CD14-positive monocyte (primary cell): ENCODE results near the gene SUGCT. TPM values are rescaled to one million over a fixed set of nuclear protein-coding genes. Genes with fewer than 3 reads are reported as not detected.

Source experiments
- DNase-seq, 3 donors: peaks; one replicate each; pipeline ENCODE4 v3.0.0-alpha.2; 2011 to 2022
- H2AFZ ChIP-seq: 2 replicates; pipeline ENCODE4 v1.6.0; 2012; ENCODE audit warnings: mild to moderate bottlenecking, low read depth, low read length, inconsistent platforms; ENCODE audit not compliant: insufficient read depth, poor library complexity, severe bottlenecking
- H3K27ac ChIP-seq, 2 donors: 1 replicate in 1 of 2; 2 replicates in 1 of 2; pipeline ENCODE4 v1.5.1; 2012 to 2013; ENCODE audit warnings: low read length in 2 of 2, control low read depth in 1 of 2, inconsistent platforms in 1 of 2, low read depth in 1 of 2, mild to moderate bottlenecking in 1 of 2
- H3K27me3 ChIP-seq, 2 donors: one replicate each; pipeline versions ENCODE4 v1.6.0 to v1.6.1; 2011 to 2013; ENCODE audit warnings: low read length in 2 of 2; ENCODE audit not compliant: control insufficient read depth in 2 of 2, insufficient read depth in 2 of 2
- H3K36me3 ChIP-seq, 2 donors: replicated peaks in 1 of 2; 1 replicate in 1 of 2; 2 replicates in 1 of 2; pipeline versions ENCODE4 v1.5.1 to v1.6.1; 2012 to 2013; ENCODE audit warnings: low read length in 2 of 2, control low read depth in 1 of 2, inconsistent platforms in 1 of 2, mild to moderate bottlenecking in 1 of 2; ENCODE audit not compliant: insufficient read depth in 2 of 2, control insufficient read depth in 1 of 2
- H3K4me1 ChIP-seq, 2 donors: 1 replicate in 1 of 2; 2 replicates in 1 of 2; pipeline versions ENCODE4 v1.5.1 to v1.6.1; 2012 to 2013; ENCODE audit warnings: low read length in 2 of 2, control low read depth in 1 of 2, inconsistent platforms in 1 of 2, mild to moderate bottlenecking in 1 of 2, moderate library complexity in 1 of 2; ENCODE audit not compliant: insufficient read depth in 2 of 2, control insufficient read depth in 1 of 2
- H3K4me2 ChIP-seq: replicated peaks from 2 replicates; pipeline ENCODE3; 2012; ENCODE audit warnings: low read length, moderate library complexity, mild to moderate bottlenecking; ENCODE audit not compliant: poor library complexity, severe bottlenecking; ENCODE audit errors: extremely low read depth
- H3K4me3 ChIP-seq, 3 experiments: fragments of 200-600 bp in 1 of 3; sonication (generic) in 1 of 3; replicated peaks in 1 of 3; 1 replicate in 2 of 3; 2 replicates in 1 of 3; pipeline ENCODE4 v1.5.1; 2011 to 2013; ENCODE audit warnings: low read length in 3 of 3, mild to moderate bottlenecking in 3 of 3, control low read depth in 2 of 3, low read depth in 2 of 3, inconsistent platforms in 1 of 3, moderate library complexity in 1 of 3
- H3K79me2 ChIP-seq: 2 replicates; pipeline ENCODE4 v1.6.0; 2012; ENCODE audit warnings: mild to moderate bottlenecking, control low read depth, inconsistent platforms, low read length, moderate library complexity; ENCODE audit not compliant: insufficient read depth
- H3K9ac ChIP-seq: 2 replicates; pipeline ENCODE4 v1.6.0; 2017; ENCODE audit warnings: low read length, mild to moderate bottlenecking; ENCODE audit not compliant: insufficient read depth, poor library complexity, severe bottlenecking
- H3K9me3 ChIP-seq, 2 donors: replicated peaks in 1 of 2; 1 replicate in 1 of 2; 2 replicates in 1 of 2; pipeline versions ENCODE4 v1.5.1 to v1.6.1; 2012 to 2013; ENCODE audit warnings: low read length in 2 of 2, control low read depth in 1 of 2; ENCODE audit not compliant: control insufficient read depth in 1 of 2, insufficient read depth in 1 of 2
- H4K20me1 ChIP-seq: 2 replicates; pipeline ENCODE4 v1.6.0; 2012; ENCODE audit warnings: mild to moderate bottlenecking, low read length, control low read depth, moderate library complexity; ENCODE audit not compliant: insufficient read depth
- H3K27ac Mint-ChIP-seq, 7 donors: one replicate each; pipeline ENCODE4 v1.8.0; 2020; ENCODE audit warnings: mild to moderate bottlenecking in 7 of 7, mixed read lengths in 7 of 7, moderate library complexity in 6 of 7, inconsistent platforms in 2 of 7
- H3K27me3 Mint-ChIP-seq, 3 donors: one replicate each; pipeline ENCODE4 v1.8.0; 2021 to 2022; ENCODE audit warnings: low read depth in 3 of 3, mild to moderate bottlenecking in 3 of 3, mixed read lengths in 3 of 3, moderate library complexity in 3 of 3, inconsistent platforms in 1 of 3
- H3K36me3 Mint-ChIP-seq, 2 donors: one replicate each; pipeline ENCODE4 v1.8.0; 2020; ENCODE audit warnings: mixed read lengths in 2 of 2, inconsistent platforms in 1 of 2, mild to moderate bottlenecking in 1 of 2
- H3K4me1 Mint-ChIP-seq: one replicate; pipeline ENCODE4 v1.8.0; 2020; ENCODE audit warnings: mild to moderate bottlenecking, mixed read lengths
- H3K4me3 Mint-ChIP-seq, 2 donors: one replicate each; pipeline ENCODE4 v1.8.0; 2020; ENCODE audit warnings: mild to moderate bottlenecking in 2 of 2, mixed read lengths in 2 of 2, moderate library complexity in 1 of 2
- H3K9me3 Mint-ChIP-seq, 7 donors: one replicate each; pipeline ENCODE4 v1.8.0; 2020 to 2022; ENCODE audit warnings: mixed read lengths in 7 of 7, mild to moderate bottlenecking in 6 of 7, moderate library complexity in 6 of 7, inconsistent platforms in 2 of 7
- CTCF ChIP-seq: fragments of 200-600 bp; IDR thresholded peaks from one replicate; pipeline ENCODE4 v1.8.0; 2022; ENCODE audit warnings: antibody characterized with exemption, mild to moderate bottlenecking
- WGBS: methylation state at CpG from one replicate; pipeline ENCODE4 v1.1.5; 2013; ENCODE audit warnings: missing lambda C conversion rate; ENCODE audit not compliant: insufficient coverage; 5-methylcytosine and 5-hydroxymethylcytosine counted together
- intact Hi-C, 2 donors: fragments of 100-400 bp; cut with micrococcal nuclease; formaldehyde crosslinking; loops; one replicate each; pipeline versions ENCODE4 v1.15.0 to v1.15.1; 2023
- polyA plus RNA-seq, 3 donors: library from polyadenylated mRNA; depleted of rRNA in 1 of 3; unstranded in 2 of 3; stranded (reverse) in 1 of 3; fragments of 300-500 nt in 2 of 3; fragments of >200 nt in 1 of 3; fragmentation: Illumina TruSeq in 2 of 3; gene quantifications; 1 replicate in 2 of 3; 2 replicates in 1 of 3; pipeline ENCODE4 v1.2.3, GENCODE V29; 2012 to 2021

The SUGCT gene
- polyA plus RNA-seq, 3 donors, result not detected

GRCh38 chr7:40763319-40764287, 628.8 kb downstream of the SUGCT start:
- Histone ChIP-seq H3K4me3 (no peak overlapping the region), H3K36me3 (no peaks in the 10 kb centered on the region), H3K4me1 (no peaks in the 10 kb centered on the region), H2AFZ (no peak overlapping the region), H4K20me1 (no peaks in the 10 kb centered on the region), H3K4me2 (no peak overlapping the region), H3K79me2 (no peaks in the 10 kb centered on the region), H3K27ac (no peak overlapping the region), H3K9ac (no peak overlapping the region), H3K9me3 (no peaks in the 10 kb centered on the region), H3K27me3 (no peaks in the 10 kb centered on the region)
- 100% methylated on average over 1 of the region's 9 CpGs for WGBS
- no peaks in the 10 kb centered on the region for H3K4me1 Mint-ChIP-seq
- H3K9me3 Mint-ChIP-seq, result peaks cover 0 to 3% (median 0%) of the 10 kb centered on the region in 7 donors
- no peak overlapping the region for H3K4me3 Mint-ChIP-seq
- no peaks in the 10 kb centered on the region for H3K36me3 Mint-ChIP-seq
- peaks cover 0 to 2% (median 0%) of the 10 kb centered on the region in 3 donors for H3K27me3 Mint-ChIP-seq
- H3K27ac Mint-ChIP-seq, result no peak overlapping the region
- no peak for TF ChIP-seq CTCF
- DNase-seq, result no peak
- intact Hi-C loops, result no loop called here

GRCh38 chr7:40765639-40766038, 630.8 kb downstream of the SUGCT start:
- Mint-ChIP-seq H3K4me1 (no peaks in the 10 kb centered on the region), H3K27me3 (peaks cover 0 to 2% (median 1%) of the 10 kb centered on the region in 3 donors), H3K9me3 (peaks cover 0 to 5% (median 0%) of the 10 kb centered on the region in 7 donors), H3K27ac (no peak overlapping the region), H3K36me3 (no peaks in the 10 kb centered on the region), H3K4me3 (no peak overlapping the region)
- Histone ChIP-seq H2AFZ (no peak overlapping the region), H3K79me2 (no peaks in the 10 kb centered on the region), H3K27ac (no peak overlapping the region), H3K4me1 (no peaks in the 10 kb centered on the region), H3K4me3 (no peak overlapping the region), H3K9ac (no peak overlapping the region), H4K20me1 (no peaks in the 10 kb centered on the region), H3K36me3 (no peaks in the 10 kb centered on the region), H3K9me3 (no peaks in the 10 kb centered on the region), H3K27me3 (no peaks in the 10 kb centered on the region), H3K4me2 (no peak overlapping the region)
- DNase-seq, result no peak
- no CpG with 5 or more reads among the region's 3 CpGs for WGBS
- intact Hi-C loops, result no loop called here
- no peak for TF ChIP-seq CTCF
